ENCODE measurements around the gene GHR.

GRCh38 chr5:42620579-42621216 is 197.5 kb downstream of the GHR start:
- TF ChIP-seq, protein P1, sequence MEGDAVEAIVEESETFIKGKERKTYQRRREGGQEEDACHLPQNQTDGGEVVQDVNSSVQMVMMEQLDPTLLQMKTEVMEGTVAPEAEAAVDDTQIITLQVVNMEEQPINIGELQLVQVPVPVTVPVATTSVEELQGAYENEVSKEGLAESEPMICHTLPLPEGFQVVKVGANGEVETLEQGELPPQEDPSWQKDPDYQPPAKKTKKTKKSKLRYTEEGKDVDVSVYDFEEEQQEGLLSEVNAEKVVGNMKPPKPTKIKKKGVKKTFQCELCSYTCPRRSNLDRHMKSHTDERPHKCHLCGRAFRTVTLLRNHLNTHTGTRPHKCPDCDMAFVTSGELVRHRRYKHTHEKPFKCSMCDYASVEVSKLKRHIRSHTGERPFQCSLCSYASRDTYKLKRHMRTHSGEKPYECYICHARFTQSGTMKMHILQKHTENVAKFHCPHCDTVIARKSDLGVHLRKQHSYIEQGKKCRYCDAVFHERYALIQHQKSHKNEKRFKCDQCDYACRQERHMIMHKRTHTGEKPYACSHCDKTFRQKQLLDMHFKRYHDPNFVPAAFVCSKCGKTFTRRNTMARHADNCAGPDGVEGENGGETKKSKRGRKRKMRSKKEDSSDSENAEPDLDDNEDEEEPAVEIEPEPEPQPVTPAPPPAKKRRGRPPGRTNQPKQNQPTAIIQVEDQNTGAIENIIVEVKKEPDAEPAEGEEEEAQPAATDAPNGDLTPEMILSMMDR (IDR thresholded peaks at IDR 0.05) = no peak
- TF ChIP-seq TCF7L2 (IDR thresholded peaks at IDR 0.05; ENCODE audit: low read depth, low read length) = no peak
- TF ChIP-seq POLR2AphosphoS5 (IDR thresholded peaks at IDR 0.05; ENCODE audit: low read depth, low read length) = no peak
- TF ChIP-seq REST (IDR thresholded peaks at IDR 0.05; ENCODE audit: insufficient read depth in 1 of 2, low read depth in 2 of 2, low read length in 1 of 2) = no peak
- no peak for TF ChIP-seq SIN3A (IDR thresholded peaks at IDR 0.05; ENCODE audit: borderline replicate concordance, insufficient read depth, low read depth, low read length)

Measured in Panc1 (cell line).